HFF-Myc (cell line): ENCODE data around the gene WDR54.

Source experiments
- DNase-seq: peaks from one replicate; pipeline ENCODE4 v3.0.0-alpha.2; 2011; ENCODE audit warnings: low read depth; ENCODE audit errors: extremely low read depth
- H3K4me3 ChIP-seq: replicated peaks from 2 replicates; pipeline ENCODE4 v1.5.1; 2011; ENCODE audit warnings: low read depth, mild to moderate bottlenecking, control low read depth, low read length
- TF ChIP-seq, protein P1 (sequence below): IDR thresholded peaks from 2 replicates; pipeline ENCODE4 v1.5.1; 2012; ENCODE audit warnings: mild to moderate bottlenecking, low read depth, low read length, control low read depth; ENCODE audit errors: missing control alignments

The WDR54 gene

DNA sequence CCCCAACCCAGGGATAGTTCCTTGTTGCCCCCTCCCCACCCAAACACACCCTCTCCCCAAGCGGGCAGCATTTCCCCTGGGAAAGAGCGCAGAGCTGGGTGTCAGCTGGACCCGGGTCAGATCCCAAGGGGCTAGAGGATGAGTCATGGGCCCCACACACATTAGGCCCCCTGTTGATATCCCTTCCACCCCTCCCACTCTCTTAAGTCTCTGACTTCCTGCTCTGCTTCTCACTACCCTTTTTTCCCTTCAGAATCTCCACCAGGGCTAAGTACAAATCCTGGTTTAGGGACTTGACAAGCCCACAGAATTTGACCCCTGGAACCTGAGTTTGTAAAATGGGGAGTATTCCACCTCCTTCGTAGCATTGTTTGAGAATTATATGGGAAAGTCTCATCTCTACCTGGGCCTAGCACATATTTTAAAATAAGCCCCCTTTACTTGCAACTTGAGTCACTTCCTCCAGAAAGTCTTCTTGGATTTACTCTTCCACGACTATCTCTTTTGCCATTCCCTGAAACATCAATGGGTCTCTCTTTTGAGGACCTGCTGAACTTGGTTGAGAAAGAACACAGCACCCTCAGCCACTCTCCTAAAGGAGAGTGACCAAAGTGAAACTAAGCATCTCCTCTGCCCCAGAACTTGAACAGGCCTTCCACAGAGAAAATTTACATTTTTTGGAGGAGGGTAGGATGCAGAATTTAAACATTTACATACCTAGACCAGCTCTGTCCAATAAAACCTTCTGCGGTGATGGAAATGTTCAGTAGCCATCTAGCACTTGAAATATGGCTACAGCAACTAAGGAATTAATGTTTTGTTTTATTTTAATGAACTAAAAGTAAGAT lies 15.5 kb downstream of the WDR54 start:
- no peak overlapping the region for H3K4me3 ChIP-seq
- TF ChIP-seq, protein P1, sequence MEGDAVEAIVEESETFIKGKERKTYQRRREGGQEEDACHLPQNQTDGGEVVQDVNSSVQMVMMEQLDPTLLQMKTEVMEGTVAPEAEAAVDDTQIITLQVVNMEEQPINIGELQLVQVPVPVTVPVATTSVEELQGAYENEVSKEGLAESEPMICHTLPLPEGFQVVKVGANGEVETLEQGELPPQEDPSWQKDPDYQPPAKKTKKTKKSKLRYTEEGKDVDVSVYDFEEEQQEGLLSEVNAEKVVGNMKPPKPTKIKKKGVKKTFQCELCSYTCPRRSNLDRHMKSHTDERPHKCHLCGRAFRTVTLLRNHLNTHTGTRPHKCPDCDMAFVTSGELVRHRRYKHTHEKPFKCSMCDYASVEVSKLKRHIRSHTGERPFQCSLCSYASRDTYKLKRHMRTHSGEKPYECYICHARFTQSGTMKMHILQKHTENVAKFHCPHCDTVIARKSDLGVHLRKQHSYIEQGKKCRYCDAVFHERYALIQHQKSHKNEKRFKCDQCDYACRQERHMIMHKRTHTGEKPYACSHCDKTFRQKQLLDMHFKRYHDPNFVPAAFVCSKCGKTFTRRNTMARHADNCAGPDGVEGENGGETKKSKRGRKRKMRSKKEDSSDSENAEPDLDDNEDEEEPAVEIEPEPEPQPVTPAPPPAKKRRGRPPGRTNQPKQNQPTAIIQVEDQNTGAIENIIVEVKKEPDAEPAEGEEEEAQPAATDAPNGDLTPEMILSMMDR, result no peak
- DNase-seq, result no peak

DNA sequence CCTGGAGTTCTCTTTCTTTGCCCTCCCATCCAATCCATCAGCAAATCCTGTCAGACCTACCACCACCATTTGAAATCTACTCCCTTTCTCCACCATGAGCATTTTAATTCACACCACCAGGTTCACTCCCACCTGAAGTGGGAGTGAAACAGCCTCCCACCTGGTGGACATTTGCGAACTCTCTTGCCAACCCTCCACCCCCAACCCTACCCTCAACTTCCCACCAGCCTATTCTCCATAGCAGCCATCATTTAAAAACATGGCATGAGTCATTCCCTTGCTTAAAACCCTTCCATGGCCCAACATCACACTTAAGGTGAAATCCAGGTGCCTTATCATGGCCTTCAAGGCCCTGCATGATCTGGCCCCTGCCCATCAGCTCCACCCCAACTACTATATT lies 16.7 kb downstream of the WDR54 start:
- no peak for DNase-seq
- no peak overlapping the region for H3K4me3 ChIP-seq
- TF ChIP-seq, protein P1, result no peak

DNA sequence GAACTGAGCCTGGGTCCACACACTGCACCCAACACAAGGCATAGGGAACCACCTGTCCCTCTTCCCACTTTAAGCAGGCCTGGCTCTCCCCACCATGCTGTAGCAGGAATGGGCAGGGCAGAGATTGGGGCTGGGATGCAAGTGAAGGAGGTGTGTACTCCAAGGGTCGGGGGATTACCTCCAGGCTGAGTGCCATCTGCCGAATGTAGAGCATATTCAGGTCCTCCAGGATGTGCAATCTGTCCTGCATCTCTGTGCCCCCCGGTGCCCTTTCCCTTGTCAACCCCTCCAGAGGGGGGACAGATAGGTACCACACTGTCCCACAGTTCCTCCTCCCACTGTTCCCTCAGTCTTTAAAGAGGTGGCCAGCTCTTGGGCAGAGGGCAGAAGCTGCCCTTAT lies 17.8 kb downstream of the WDR54 start:
- TF ChIP-seq, protein P1, result no peak
- peak overlapping the region; percentile 59 for H3K4me3 ChIP-seq
- DNase-seq, result no peak

DNA sequence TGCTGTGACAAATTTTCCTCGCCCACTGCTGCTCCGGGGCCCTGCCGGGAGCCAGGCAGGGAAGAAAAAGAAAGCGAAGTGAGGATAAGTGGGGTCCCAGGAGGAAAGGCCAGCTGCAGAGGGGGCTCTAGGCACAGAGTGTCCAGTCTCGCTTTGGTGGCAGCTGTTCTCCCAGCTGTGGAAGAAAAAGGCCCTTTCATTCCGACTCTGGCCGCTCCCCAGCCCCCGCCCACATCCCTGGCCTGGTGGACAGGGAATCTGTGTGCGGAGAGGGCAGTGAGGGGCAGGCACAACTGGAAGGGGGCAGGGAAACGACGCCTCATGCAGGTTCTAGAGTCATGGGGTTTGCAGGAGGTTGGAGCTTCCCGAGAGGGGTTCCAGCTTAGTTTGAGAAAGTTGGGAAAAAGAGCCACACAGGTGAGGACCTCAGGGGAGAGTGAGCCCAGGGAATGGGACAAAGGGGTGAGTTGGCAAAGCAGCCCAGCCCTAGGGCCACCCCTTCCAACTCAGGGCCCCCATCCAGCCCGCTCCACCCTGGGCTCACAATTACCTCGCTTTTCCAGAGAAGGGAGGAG lies 18.4 kb downstream of the WDR54 start:
- peak overlapping the region; percentile 59 for H3K4me3 ChIP-seq
- no peak for DNase-seq
- TF ChIP-seq, protein P1, result no peak

DNA sequence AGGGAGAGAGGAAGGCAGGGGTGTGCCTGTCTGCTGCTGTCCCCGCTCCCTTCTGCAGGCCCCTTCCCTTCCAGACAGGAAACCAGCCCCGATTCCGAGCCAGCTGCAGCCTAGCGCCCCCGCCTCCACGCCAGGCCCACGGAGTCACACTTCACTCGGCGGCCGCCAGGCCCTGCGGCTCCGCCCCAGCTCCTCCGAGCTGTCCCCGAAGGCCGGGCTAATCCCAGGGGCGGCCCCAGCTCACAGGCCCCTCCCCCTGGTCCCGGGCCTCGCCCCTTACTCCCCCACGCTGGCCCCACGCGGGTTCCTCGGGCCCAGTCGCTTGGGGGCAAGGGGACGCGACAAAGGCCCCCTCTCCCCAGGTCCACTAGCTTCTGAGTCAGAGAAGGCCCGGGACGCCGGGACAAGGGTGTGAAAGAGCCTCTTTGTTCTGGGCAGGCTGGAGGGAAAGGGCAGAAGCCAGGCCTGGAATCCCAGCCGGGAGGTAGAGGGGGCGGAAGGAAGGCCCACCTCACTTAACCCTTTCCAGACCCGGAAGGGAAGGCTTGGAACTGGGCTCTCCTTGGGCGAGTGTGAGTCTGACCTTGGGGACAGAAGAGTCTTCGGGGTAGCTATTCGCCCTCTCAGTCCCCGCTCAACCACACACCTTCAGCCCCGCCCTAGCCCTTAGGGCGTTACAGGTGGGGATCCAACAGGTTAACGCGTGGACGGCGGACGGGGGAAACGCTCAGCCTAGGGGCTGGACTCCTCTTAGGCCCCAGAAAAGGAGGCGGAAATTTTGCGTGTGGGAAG lies 19.0 kb downstream of the WDR54 start:
- peak overlapping the region; percentile 59 for H3K4me3 ChIP-seq
- TF ChIP-seq, protein P1, result no peak
- DNase-seq, result peak; percentile 48

DNA sequence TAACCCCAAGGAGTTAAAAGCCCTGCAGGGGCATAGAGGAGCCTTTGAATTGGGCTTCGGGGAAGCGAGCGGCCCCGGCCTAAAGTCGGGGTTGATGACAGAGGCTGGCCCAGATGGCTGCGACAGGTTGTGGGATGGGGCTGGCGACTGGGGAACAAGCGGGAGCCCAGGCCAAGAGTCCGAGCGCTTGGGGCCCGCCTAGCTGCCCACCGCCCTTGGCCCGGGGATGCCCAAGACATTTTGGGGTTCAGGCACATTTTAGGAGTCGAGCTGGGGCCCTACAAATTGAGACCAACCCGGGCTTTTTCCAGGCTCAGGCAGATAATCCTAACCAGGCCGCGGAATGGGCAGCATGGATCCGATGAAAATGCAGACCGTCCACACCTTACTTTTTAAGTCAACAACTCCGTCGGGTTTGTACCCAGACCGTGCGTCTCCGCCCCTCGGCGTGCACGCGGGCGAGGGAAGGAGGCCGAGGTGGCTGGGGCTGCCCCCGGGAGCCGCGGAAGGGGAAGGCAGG lies 19.7 kb downstream of the WDR54 start:
- DNase-seq, result no peak
- TF ChIP-seq, protein P1, result no peak
- H3K4me3 ChIP-seq, result no peak overlapping the region
